Measurements from ENCODE around the gene MAEL.
A peak's percentile ranks its signal among the peaks of the same experiment; 100 is the strongest.

MAEL gene

GRCh38 chr1:166960858-166961474, 28.1 kb upstream of the MAEL start:
- Mint-ChIP-seq H3K4me1 (no peaks in the 10 kb centered on the region), H3K36me3 (ENCODE audit: insufficient read depth) (no peaks in the 10 kb centered on the region), H3K27ac (ENCODE audit: low read depth) (no peak overlapping the region), H3K4me3 (no peak overlapping the region), H3K9me3 (no peaks in the 10 kb centered on the region), H3K27me3 (peaks cover 62% of the 10 kb centered on the region)
- ATAC-seq (replicated peaks; ENCODE audit: extremely low read depth, poor library complexity, severe bottlenecking) (no peak), DNase-seq (ENCODE audit: low spot score in 2 of 2) (no peak)

GRCh38 chr1:166969074-166969677, 19.9 kb upstream of the MAEL start:
- peaks cover under 1% of the 10 kb centered on the region for H3K4me1 Mint-ChIP-seq
- ATAC-seq (replicated peaks; ENCODE audit: extremely low read depth, poor library complexity, severe bottlenecking) = no peak
- DNase-seq (ENCODE audit: low spot score in 2 of 2) = no peak
- H3K4me3 Mint-ChIP-seq = no peak overlapping the region
- no peak overlapping the region for H3K27ac Mint-ChIP-seq (ENCODE audit: low read depth)
- H3K9me3 Mint-ChIP-seq = no peaks in the 10 kb centered on the region
- H3K27me3 Mint-ChIP-seq = peaks cover 70% of the 10 kb centered on the region
- no peaks in the 10 kb centered on the region for H3K36me3 Mint-ChIP-seq (ENCODE audit: insufficient read depth)

GRCh38 chr1:166971252-166971651, 17.8 kb upstream of the MAEL start:
- no peak overlapping the region for H3K27ac Mint-ChIP-seq (ENCODE audit: low read depth)
- no peak overlapping the region for H3K4me3 Mint-ChIP-seq
- no peak for DNase-seq (ENCODE audit: low spot score in 2 of 2)

GRCh38 chr1:166972193-166972592, 16.9 kb upstream of the MAEL start:
- DNase-seq (ENCODE audit: low spot score in 2 of 2) = no peak
- ATAC-seq (replicated peaks; ENCODE audit: extremely low read depth, poor library complexity, severe bottlenecking) = no peak
- Mint-ChIP-seq H3K27ac (ENCODE audit: low read depth) (no peak overlapping the region), H3K4me3 (no peak overlapping the region), H3K27me3 (peaks cover 72% of the 10 kb centered on the region), H3K4me1 (peaks cover 19% of the 10 kb centered on the region), H3K9me3 (no peaks in the 10 kb centered on the region), H3K36me3 (ENCODE audit: insufficient read depth) (peaks cover 2% of the 10 kb centered on the region)

More at GRCh38 chr1:166971252-166971651, 17.8 kb upstream of the MAEL start:
- H3K27me3 Mint-ChIP-seq = peaks cover 80% of the 10 kb centered on the region
- H3K9me3 Mint-ChIP-seq = no peaks in the 10 kb centered on the region
- ATAC-seq (replicated peaks; ENCODE audit: extremely low read depth, poor library complexity, severe bottlenecking) = no peak
- H3K36me3 Mint-ChIP-seq (ENCODE audit: insufficient read depth) = peaks cover 2% of the 10 kb centered on the region
- peaks cover 16% of the 10 kb centered on the region for H3K4me1 Mint-ChIP-seq

GRCh38 chr1:166972826-166973225, 16.3 kb upstream of the MAEL start:
- no peak overlapping the region for H3K27ac Mint-ChIP-seq (ENCODE audit: low read depth)
- no peak for ATAC-seq (replicated peaks; ENCODE audit: extremely low read depth, poor library complexity, severe bottlenecking)
- DNase-seq (ENCODE audit: low spot score in 2 of 2) = no peak
- H3K9me3 Mint-ChIP-seq = no peaks in the 10 kb centered on the region
- H3K4me3 Mint-ChIP-seq = no peak overlapping the region
- peaks cover 65% of the 10 kb centered on the region for H3K27me3 Mint-ChIP-seq
- peaks cover 2% of the 10 kb centered on the region for H3K36me3 Mint-ChIP-seq (ENCODE audit: insufficient read depth)
- H3K4me1 Mint-ChIP-seq = peaks cover 19% of the 10 kb centered on the region

GRCh38 chr1:166974647-166975345, 14.3 kb upstream of the MAEL start:
- Mint-ChIP-seq H3K27ac (ENCODE audit: low read depth) (no peak overlapping the region), H3K4me1 (peaks cover 19% of the 10 kb centered on the region), H3K4me3 (peak overlapping the region; percentile 80), H3K9me3 (no peaks in the 10 kb centered on the region), H3K27me3 (peaks cover 47% of the 10 kb centered on the region), H3K36me3 (ENCODE audit: insufficient read depth) (peaks cover 2% of the 10 kb centered on the region)
- ATAC-seq (replicated peaks; ENCODE audit: extremely low read depth, poor library complexity, severe bottlenecking) = no peak
- DNase-seq (ENCODE audit: low spot score in 2 of 2) = no peak

- DNase-seq (ENCODE audit: low spot score in 2 of 2) = peak in 1 of 2 donors; percentile 21
- H3K36me3 Mint-ChIP-seq (ENCODE audit: insufficient read depth) = peaks cover 2% of the 10 kb centered on the region
- peak; percentile 84 for ATAC-seq (replicated peaks; ENCODE audit: extremely low read depth, poor library complexity, severe bottlenecking)
- peak within 1 kb of the TSS; percentile 80 for H3K4me3 Mint-ChIP-seq
- H3K27me3 Mint-ChIP-seq = peaks cover 40% of the 10 kb centered on the region
- no peak within 1 kb of the TSS for H3K27ac Mint-ChIP-seq (ENCODE audit: low read depth)
- H3K4me1 Mint-ChIP-seq = peaks cover 19% of the 10 kb centered on the region
- no peaks in the 10 kb centered on the region for H3K9me3 Mint-ChIP-seq
Measured at GRCh38 chr1:166975361-166976129, 13.5 kb upstream of the MAEL start, which contains the start of gene ILDR2. ILDR2 (minus strand) TSS chr1:166975540; CDS start chr1:166975268, 272 bp downstream.

GRCh38 chr1:166977951-166978350, 11.1 kb upstream of the MAEL start:
- Mint-ChIP-seq H3K4me3 (no peak overlapping the region), H3K27ac (ENCODE audit: low read depth) (no peak overlapping the region), H3K36me3 (ENCODE audit: insufficient read depth) (peaks cover 2% of the 10 kb centered on the region), H3K27me3 (peaks cover 22% of the 10 kb centered on the region), H3K9me3 (no peaks in the 10 kb centered on the region), H3K4me1 (peaks cover 19% of the 10 kb centered on the region)
- DNase-seq (ENCODE audit: low spot score in 2 of 2) = no peak
- no peak for ATAC-seq (replicated peaks; ENCODE audit: extremely low read depth, poor library complexity, severe bottlenecking)

- Mint-ChIP-seq H3K36me3 (ENCODE audit: insufficient read depth) (peaks cover 2% of the 10 kb centered on the region), H3K27ac (ENCODE audit: low read depth) (no peak overlapping the region), H3K4me3 (no peak overlapping the region), H3K9me3 (no peaks in the 10 kb centered on the region), H3K4me1 (peaks cover 19% of the 10 kb centered on the region), H3K27me3 (peaks cover 14% of the 10 kb centered on the region)
- ATAC-seq (replicated peaks; ENCODE audit: extremely low read depth, poor library complexity, severe bottlenecking) (no peak), DNase-seq (ENCODE audit: low spot score in 2 of 2) (no peak)
Measured at GRCh38 chr1:166978821-166979220, 10.3 kb upstream of the MAEL start.

GRCh38 chr1:166980383-166980782, 8.7 kb upstream of the MAEL start:
- DNase-seq (ENCODE audit: low spot score in 2 of 2) = no peak
- no peak overlapping the region for H3K4me3 Mint-ChIP-seq
- no peak for ATAC-seq (replicated peaks; ENCODE audit: extremely low read depth, poor library complexity, severe bottlenecking)
- H3K27ac Mint-ChIP-seq (ENCODE audit: low read depth) = no peak overlapping the region
- peaks cover 9% of the 10 kb centered on the region for H3K4me1 Mint-ChIP-seq
- H3K36me3 Mint-ChIP-seq (ENCODE audit: insufficient read depth) = peaks cover 2% of the 10 kb centered on the region
- no peaks in the 10 kb centered on the region for H3K27me3 Mint-ChIP-seq
- H3K9me3 Mint-ChIP-seq = no peaks in the 10 kb centered on the region

- no peaks in the 10 kb centered on the region for H3K27me3 Mint-ChIP-seq
- peaks cover 8% of the 10 kb centered on the region for H3K4me1 Mint-ChIP-seq
- no peak overlapping the region for H3K27ac Mint-ChIP-seq (ENCODE audit: low read depth)
- no peak overlapping the region for H3K4me3 Mint-ChIP-seq
- H3K36me3 Mint-ChIP-seq (ENCODE audit: insufficient read depth) = peaks cover 1% of the 10 kb centered on the region
- no peak for DNase-seq (ENCODE audit: low spot score in 2 of 2)
- ATAC-seq (replicated peaks; ENCODE audit: extremely low read depth, poor library complexity, severe bottlenecking) = no peak
- no peaks in the 10 kb centered on the region for H3K9me3 Mint-ChIP-seq
Measured at GRCh38 chr1:166980818-166981217, 8.3 kb upstream of the MAEL start.

GRCh38 chr1:166981589-166981988, 7.5 kb upstream of the MAEL start:
- peaks cover 2% of the 10 kb centered on the region for H3K36me3 Mint-ChIP-seq (ENCODE audit: insufficient read depth)
- H3K9me3 Mint-ChIP-seq = no peaks in the 10 kb centered on the region

More at GRCh38 chr1:166981589-166981988, 7.5 kb upstream of the MAEL start:
- H3K27me3 Mint-ChIP-seq = no peaks in the 10 kb centered on the region
- no peak overlapping the region for H3K4me3 Mint-ChIP-seq
- no peak for ATAC-seq (replicated peaks; ENCODE audit: extremely low read depth, poor library complexity, severe bottlenecking)
- no peak overlapping the region for H3K27ac Mint-ChIP-seq (ENCODE audit: low read depth)
- no peak for DNase-seq (ENCODE audit: low spot score in 2 of 2)
- H3K4me1 Mint-ChIP-seq = no peaks in the 10 kb centered on the region
